Upper lobe of right lung (tissue), 1 donor: ENCODE data around the gene DAP. TPM values are rescaled to one million over a fixed set of nuclear protein-coding genes. Genes with fewer than 3 reads are reported as not detected.

Experiments used
- ATAC-seq: fragments of 200-7000 bp; cut with Tn5 transposase; one replicate; pipeline ENCODE4 v1.9.1; 2020; ENCODE audit warnings: mild to moderate bottlenecking, moderate library complexity
- DNase-seq: peaks from one replicate; pipeline ENCODE4 v3.0.0-alpha.2; 2020
- H3K27ac ChIP-seq: fragments of 200-600 bp; one replicate; pipeline ENCODE4 v1.8.0; 2022
- H3K27me3 ChIP-seq: fragments of 200-600 bp; one replicate; pipeline ENCODE4 v1.8.0; 2022; ENCODE audit warnings: mild to moderate bottlenecking
- H3K36me3 ChIP-seq: fragments of 200-600 bp; one replicate; pipeline ENCODE4 v1.8.0; 2022
- H3K4me1 ChIP-seq: fragments of 200-600 bp; one replicate; pipeline ENCODE4 v1.8.0; 2022
- H3K4me3 ChIP-seq: fragments of 200-600 bp; one replicate; pipeline ENCODE4 v1.8.0; 2022; ENCODE audit warnings: mild to moderate bottlenecking
- H3K9me3 ChIP-seq: fragments of 200-600 bp; one replicate; pipeline ENCODE4 v1.8.0; 2022
- CTCF ChIP-seq: fragments of 200-600 bp; IDR thresholded peaks from one replicate; pipeline ENCODE4 v1.8.0; 2022; ENCODE audit warnings: antibody characterized with exemption
- intact Hi-C: fragments of 100-400 bp; cut with DNase I; formaldehyde crosslinking; loops from one replicate; pipeline ENCODE4 v1.11.0; 2022
- total RNA-seq: library from RNA; stranded (reverse); fragmentation: NEBNext Ultra II Directional; extraction: Animal tissue kit (Norgen Biotek cat#: 25700); gene quantifications from one replicate; pipeline ENCODE4 v1.2.1, GENCODE V29; 2021
- donor health status: DM: no; HTN: yes; CAD: no; lungs with severe emphysema.

DAP gene
- total RNA-seq, 1 donor from 2014 or later, result 105 TPM

GRCh38 chr5:10675177-10675700 is 85.8 kb downstream of the DAP start:
- ATAC-seq (no peak), DNase-seq (no peak)
- H3K4me3 ChIP-seq, result no peak overlapping the region
- H3K9me3 ChIP-seq, result no peaks in the 10 kb centered on the region
- no peaks in the 10 kb centered on the region for H3K4me1 ChIP-seq
- TF ChIP-seq CTCF, result no peak
- no peak overlapping the region for H3K27ac ChIP-seq
- peaks cover 20% of the 10 kb centered on the region for H3K36me3 ChIP-seq
- H3K27me3 ChIP-seq, result no peaks in the 10 kb centered on the region
- intact Hi-C loops, result no loop called here

- H3K27ac ChIP-seq, result no peak overlapping the region
- ATAC-seq (no peak), DNase-seq (no peak)
- peaks cover 13% of the 10 kb centered on the region for H3K36me3 ChIP-seq
- no peak overlapping the region for H3K4me3 ChIP-seq
- H3K4me1 ChIP-seq, result no peaks in the 10 kb centered on the region
- H3K27me3 ChIP-seq, result no peaks in the 10 kb centered on the region
- H3K9me3 ChIP-seq, result no peaks in the 10 kb centered on the region
- intact Hi-C loops, result no loop called here
- TF ChIP-seq CTCF, result no peak
Observed at GRCh38 chr5:10674582-10674981, 86.5 kb downstream of the DAP start.

GRCh38 chr5:10674096-10674495 is 86.9 kb downstream of the DAP start:
- Histone ChIP-seq H3K9me3 (no peaks in the 10 kb centered on the region), H3K36me3 (peaks cover 8% of the 10 kb centered on the region), H3K4me1 (no peaks in the 10 kb centered on the region), H3K4me3 (no peak overlapping the region), H3K27ac (no peak overlapping the region), H3K27me3 (no peaks in the 10 kb centered on the region)
- ATAC-seq (no peak), DNase-seq (no peak)
- intact Hi-C loops, result no loop called here
- TF ChIP-seq CTCF, result no peak

- intact Hi-C loops, result no loop called here
- H3K27ac ChIP-seq, result no peak overlapping the region
- no peak for DNase-seq
- no peak overlapping the region for H3K4me3 ChIP-seq
- H3K9me3 ChIP-seq, result no peaks in the 10 kb centered on the region
- ATAC-seq, result no peak
- peaks cover 1% of the 10 kb centered on the region for H3K36me3 ChIP-seq
- TF ChIP-seq CTCF, result no peak
- H3K27me3 ChIP-seq, result no peaks in the 10 kb centered on the region
- no peaks in the 10 kb centered on the region for H3K4me1 ChIP-seq
Observed at GRCh38 chr5:10673407-10673806, 87.6 kb downstream of the DAP start.

GRCh38 chr5:10673017-10673389 is 88.0 kb downstream of the DAP start:
- H3K9me3 ChIP-seq, result no peaks in the 10 kb centered on the region
- no peak overlapping the region for H3K4me3 ChIP-seq
- no peak for ATAC-seq
- intact Hi-C loops, result no loop called here
- H3K27me3 ChIP-seq, result no peaks in the 10 kb centered on the region
- no peak for TF ChIP-seq CTCF
- H3K27ac ChIP-seq, result no peak overlapping the region
- H3K36me3 ChIP-seq, result no peaks in the 10 kb centered on the region
- no peaks in the 10 kb centered on the region for H3K4me1 ChIP-seq
- DNase-seq, result no peak
